GM12891 (cell line): ENCODE data around the gene GAA.

Experiments
- PAX5 ChIP-seq: IDR thresholded peaks from 2 replicates; pipeline ENCODE4 v1.6.1; 2011; ENCODE audit warnings: low read length, moderate library complexity, mild to moderate bottlenecking; ENCODE audit not compliant: insufficient read depth, severe bottlenecking
- POLR2A ChIP-seq: IDR thresholded peaks from 2 replicates; pipeline ENCODE4 v1.6.1; 2011; ENCODE audit warnings: low read depth, low read length, control low read depth
- POLR2AphosphoS5 ChIP-seq: IDR thresholded peaks from 2 replicates; pipeline ENCODE4 v1.6.1; 2011; ENCODE audit warnings: low read depth, low read length, control low read depth
- SPI1 ChIP-seq: IDR thresholded peaks from 2 replicates; pipeline ENCODE4 v1.6.1; 2011; ENCODE audit warnings: low read depth, low read length, control low read depth
- TAF1 ChIP-seq: IDR thresholded peaks from 2 replicates; pipeline ENCODE4 v1.6.1; 2011; ENCODE audit warnings: low read depth, low read length, control low read depth

GRCh38 chr17:80164185-80164584 lies 62.8 kb downstream of the GAA start:
- TF ChIP-seq POLR2A (no peak), POLR2AphosphoS5 (no peak), TAF1 (no peak), PAX5 (no peak), SPI1 (no peak)
